NCI-H1694 treated with DMSO at 0.1 percent for 48 hours (cell line): ENCODE measurements around the gene RHBG.
A peak's percentile ranks its signal among the peaks of the same experiment; 100 is the strongest.
"Not testable (repeated sequence)": the region's sequence is repeated elsewhere in the genome, so short reads cannot be mapped to it uniquely, and the experiment has no call there.

Source experiments
- DNase-seq: peaks from one replicate; lab custom pipeline; 2025; lab: John Stamatoyannopoulos, UW

Gene RHBG

GRCh38 chr1:156359973-156360372, 9.0 kb upstream of the RHBG start:
- DNase-seq, result peak; percentile 19

- DNase-seq, result no peak
Observed at GRCh38 chr1:156360534-156360933, 8.5 kb upstream of the RHBG start.

GRCh38 chr1:156365754-156366153, 3.3 kb upstream of the RHBG start:
- DNase-seq, result no peak

GRCh38 chr1:156366378-156367166, 2.4 kb upstream of the RHBG start:
- no peak for DNase-seq

GRCh38 chr1:156367383-156368156, 1.4 kb upstream of the RHBG start:
- no peak for DNase-seq

- no peak for DNase-seq
Observed at GRCh38 chr1:156368157-156368658, 803 bp upstream of the RHBG start.

- not testable (repeated sequence) for DNase-seq
Observed at GRCh38 chr1:156369685-156370286, 775 bp downstream of the RHBG start.

- DNase-seq, result no peak
Observed at GRCh38 chr1:156371553-156372264, 2.7 kb downstream of the RHBG start.

- DNase-seq, result no peak
Observed at GRCh38 chr1:156372265-156372586, 3.2 kb downstream of the RHBG start.

GRCh38 chr1:156372876-156373275, 3.9 kb downstream of the RHBG start:
- DNase-seq, result no peak

- no peak for DNase-seq
Observed at GRCh38 chr1:156373546-156373945, 4.5 kb downstream of the RHBG start.

GRCh38 chr1:156376146-156376545, 7.1 kb downstream of the RHBG start:
- DNase-seq, result no peak

GRCh38 chr1:156376958-156377919, 8.2 kb downstream of the RHBG start:
- DNase-seq, result no peak

- no peak for DNase-seq
Observed at GRCh38 chr1:156378557-156378956, 9.5 kb downstream of the RHBG start.

GRCh38 chr1:156379420-156380165, 10.6 kb downstream of the RHBG start:
- peak; percentile 44 for DNase-seq

- no peak for DNase-seq
Observed at GRCh38 chr1:156382561-156382960, 13.6 kb downstream of the RHBG start.

- peak; percentile 90 for DNase-seq
Observed at GRCh38 chr1:156383023-156383422, 14.0 kb downstream of the RHBG start.

GRCh38 chr1:156384007-156384406, 15.0 kb downstream of the RHBG start:
- DNase-seq, result no peak

GRCh38 chr1:156384658-156385057, 15.6 kb downstream of the RHBG start:
- DNase-seq, result no peak

- peak; percentile 86 for DNase-seq
Observed at GRCh38 chr1:156385534-156386031, 16.6 kb downstream of the RHBG start.
